ENCODE data around the gene PTMA.
"Not testable (repeated sequence)": the region's sequence is repeated elsewhere in the genome, so short reads cannot be mapped to it uniquely, and the experiment has no call there.

The PTMA gene

GRCh38 chr2:231691251-231691772 lies 17.0 kb upstream of the PTMA start:
- no peak for DNase-seq (ENCODE audit: extremely low read depth in 1 of 2, low read depth in 1 of 2)

GRCh38 chr2:231692847-231693246 lies 15.5 kb upstream of the PTMA start:
- no peak for DNase-seq (ENCODE audit: extremely low read depth in 1 of 2, low read depth in 1 of 2)

GRCh38 chr2:231693956-231694355 lies 14.4 kb upstream of the PTMA start:
- DNase-seq (ENCODE audit: extremely low read depth in 1 of 2, low read depth in 1 of 2) = no peak

GRCh38 chr2:231696004-231696367 lies 12.3 kb upstream of the PTMA start:
- no peak for DNase-seq (ENCODE audit: extremely low read depth in 1 of 2, low read depth in 1 of 2)

GRCh38 chr2:231699006-231699405 lies 9.3 kb upstream of the PTMA start:
- no peak for DNase-seq (ENCODE audit: extremely low read depth in 1 of 2, low read depth in 1 of 2)

GRCh38 chr2:231701456-231702373 lies 6.6 kb upstream of the PTMA start:
- no peak for DNase-seq (ENCODE audit: extremely low read depth in 1 of 2, low read depth in 1 of 2)

DNA sequence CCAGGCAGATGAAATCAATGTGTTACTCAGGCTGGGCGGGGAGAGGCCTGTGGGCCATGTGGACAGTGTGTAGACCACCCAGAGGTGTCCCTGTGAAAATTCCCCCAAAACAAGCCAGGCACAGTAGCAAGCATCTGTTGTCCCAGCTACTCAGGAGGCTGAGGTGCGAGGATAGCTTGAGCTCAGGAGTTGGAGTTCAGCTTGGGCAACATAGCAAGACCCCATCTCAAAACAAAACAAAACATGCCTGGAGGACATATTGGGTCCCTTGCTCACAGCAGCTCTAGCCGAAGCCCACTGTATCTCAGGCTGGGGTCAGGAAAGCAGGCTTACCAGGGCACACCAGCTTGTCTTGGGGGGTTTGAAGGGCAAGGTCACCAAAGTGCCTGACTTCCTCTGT lies 4.3 kb upstream of the PTMA start:
- no peak for DNase-seq (ENCODE audit: extremely low read depth in 1 of 2, low read depth in 1 of 2)

- peak; percentile 91 to 96 for DNase-seq (ENCODE audit: extremely low read depth in 1 of 2, low read depth in 1 of 2)
Measured at GRCh38 chr2:231706731-231707624, 1.3 kb upstream of the PTMA start.

- DNase-seq (ENCODE audit: extremely low read depth in 1 of 2, low read depth in 1 of 2) = peak in 1 of 2 donors; percentile 42
Measured at GRCh38 chr2:231707625-231707926, 749 bp upstream of the PTMA start.

DNA sequence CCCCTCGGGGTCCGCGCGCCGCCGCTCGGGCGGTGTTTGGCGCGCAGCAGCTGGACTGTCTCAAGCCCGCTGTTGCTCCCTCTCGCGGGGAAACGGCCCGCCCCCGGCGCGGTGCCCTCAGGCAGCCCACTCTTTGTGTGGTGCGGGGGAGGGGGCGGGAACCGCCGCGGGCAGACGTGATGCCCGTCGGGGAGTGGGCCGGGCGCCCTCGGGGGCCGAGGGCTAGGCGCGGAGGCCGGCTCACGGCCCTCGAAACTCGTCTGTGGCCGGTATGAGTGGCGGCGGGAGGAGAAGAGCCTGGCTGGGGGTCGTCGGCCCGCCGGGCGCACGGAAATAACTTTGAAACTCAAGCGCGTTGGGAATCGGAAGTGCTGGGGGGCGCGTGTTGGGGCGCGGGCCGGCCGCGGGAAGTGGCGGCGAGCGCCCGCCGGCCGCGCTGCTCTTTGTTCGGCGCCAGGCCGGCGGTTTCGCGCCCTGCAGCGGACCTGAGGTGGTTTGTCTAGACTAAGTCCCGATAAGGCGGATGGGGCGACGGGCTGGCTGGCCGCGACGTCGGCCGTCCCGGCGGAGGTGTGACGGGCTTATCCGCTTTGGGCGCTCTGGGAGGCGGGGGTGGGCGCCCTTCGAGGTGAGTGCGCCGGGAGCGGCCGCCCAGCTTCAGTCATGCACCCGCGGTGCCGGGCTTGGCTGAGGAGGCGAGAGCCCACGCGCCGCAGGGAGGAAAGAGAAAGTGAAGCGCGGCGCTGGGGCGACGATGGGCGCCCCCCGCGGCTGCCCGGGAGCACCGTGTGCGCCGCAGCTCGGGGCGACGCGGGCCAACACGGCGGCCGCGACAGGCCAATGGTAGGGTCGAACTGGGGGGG lies 679 bp downstream of the PTMA start:
- peak in 1 of 2 donors; percentile 41 for DNase-seq (ENCODE audit: extremely low read depth in 1 of 2, low read depth in 1 of 2)

- DNase-seq (ENCODE audit: extremely low read depth in 1 of 2, low read depth in 1 of 2) = no peak
Measured at GRCh38 chr2:231709636-231709980, 1.3 kb downstream of the PTMA start.

GRCh38 chr2:231709981-231710798 lies 1.9 kb downstream of the PTMA start:
- DNase-seq (ENCODE audit: extremely low read depth in 1 of 2, low read depth in 1 of 2) = peak; percentile 26 to 75

DNA sequence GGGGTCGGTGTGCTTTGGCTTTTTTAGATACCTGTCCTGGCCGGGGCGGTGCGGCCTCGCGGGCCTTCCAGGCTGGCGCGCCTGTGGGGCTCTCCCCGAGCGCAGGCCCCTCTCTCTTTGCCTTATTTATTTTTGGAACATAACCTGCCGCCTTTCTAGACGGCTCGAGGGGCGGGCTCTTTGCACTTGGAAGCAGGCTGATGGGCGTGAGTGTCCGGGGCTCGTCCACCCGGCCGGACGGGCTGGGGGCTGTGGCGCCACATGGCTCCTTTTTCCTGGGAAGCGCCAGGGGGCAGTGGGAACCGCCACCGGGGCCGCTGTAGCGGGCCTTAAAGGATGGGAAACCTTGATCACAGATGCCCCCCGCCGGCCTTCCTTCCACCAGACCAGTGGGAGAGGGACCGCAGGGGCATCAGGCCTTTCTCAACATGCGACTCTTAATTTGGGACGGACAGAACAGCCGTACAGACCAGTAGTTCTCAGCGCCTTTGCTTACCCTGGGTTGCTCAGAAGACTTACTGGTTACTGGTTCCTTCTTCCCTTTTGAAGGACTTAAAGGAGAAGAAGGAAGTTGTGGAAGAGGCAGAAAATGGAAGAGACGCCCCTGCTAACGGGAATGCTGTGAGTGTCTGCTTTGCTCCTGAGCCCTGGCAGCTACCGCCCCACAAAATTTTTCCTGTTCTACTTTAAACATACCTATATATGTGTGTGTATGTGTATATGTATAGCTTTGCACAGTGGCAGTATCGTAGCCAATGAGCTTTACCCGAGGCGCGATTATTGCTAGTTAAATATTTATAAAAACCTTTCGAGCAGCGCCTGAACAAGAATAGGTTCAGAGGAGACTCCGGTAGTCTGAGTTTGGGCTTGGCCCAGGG lies 2.7 kb downstream of the PTMA start:
- no peak for DNase-seq (ENCODE audit: extremely low read depth in 1 of 2, low read depth in 1 of 2)

GRCh38 chr2:231711677-231712450 lies 3.5 kb downstream of the PTMA start:
- no peak for DNase-seq (ENCODE audit: extremely low read depth in 1 of 2, low read depth in 1 of 2)

DNA sequence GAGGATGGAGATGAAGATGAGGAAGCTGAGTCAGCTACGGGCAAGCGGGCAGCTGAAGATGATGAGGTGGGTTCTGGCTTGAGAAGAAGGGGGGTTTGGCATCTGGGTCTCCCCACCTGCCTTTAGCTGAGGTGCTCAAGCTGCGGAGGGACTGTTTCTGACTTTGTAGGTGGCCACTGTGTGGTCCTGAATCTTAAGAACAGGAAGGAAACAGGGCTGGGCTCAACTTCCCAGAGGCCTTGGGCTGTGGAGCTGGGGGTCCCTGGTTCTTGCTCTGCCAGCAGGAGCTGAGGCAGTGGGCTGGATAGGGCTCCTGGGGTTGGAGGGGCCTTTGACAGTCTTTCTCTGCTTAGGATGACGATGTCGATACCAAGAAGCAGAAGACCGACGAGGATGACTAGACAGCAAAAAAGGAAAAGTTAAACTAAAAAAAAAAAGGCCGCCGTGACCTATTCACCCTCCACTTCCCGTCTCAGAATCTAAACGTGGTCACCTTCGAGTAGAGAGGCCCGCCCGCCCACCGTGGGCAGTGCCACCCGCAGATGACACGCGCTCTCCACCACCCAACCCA lies 4.2 kb downstream of the PTMA start:
- DNase-seq (ENCODE audit: extremely low read depth in 1 of 2, low read depth in 1 of 2) = not testable (repeated sequence)

DNA sequence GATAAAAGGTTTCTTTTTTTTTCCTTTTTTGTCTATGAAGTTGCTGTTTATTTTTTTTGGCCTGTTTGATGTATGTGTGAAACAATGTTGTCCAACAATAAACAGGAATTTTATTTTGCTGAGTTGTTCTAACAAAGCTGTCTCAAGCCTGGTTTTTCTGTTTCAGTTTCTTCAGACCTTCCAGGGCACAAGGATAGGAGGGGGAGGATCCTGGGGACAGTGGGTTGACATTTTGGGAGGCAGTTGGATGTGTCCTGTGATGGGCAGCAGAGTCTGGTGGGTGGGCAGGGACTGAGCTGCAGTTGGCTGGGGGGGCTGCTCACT lies 5.0 kb downstream of the PTMA start:
- DNase-seq (ENCODE audit: extremely low read depth in 1 of 2, low read depth in 1 of 2) = not testable (repeated sequence)

GRCh38 chr2:231713730-231714638 lies 5.7 kb downstream of the PTMA start:
- peak; percentile 79 to 87 for DNase-seq (ENCODE audit: extremely low read depth in 1 of 2, low read depth in 1 of 2)

Measured in activated CD8-positive, alpha-beta memory T cell treated with anti-CD3 and anti-CD28 coated beads for 1 hour (primary cell).